K562 (cell line): ENCODE results near the gene HTT-AS. TPM values are rescaled to one million over a fixed set of nuclear protein-coding genes. Genes with fewer than 3 reads are reported as not detected.
A peak's percentile ranks its signal among the peaks of the same experiment; 100 is the strongest.

Source experiments
- ATAC-seq: fragments of 200-7000 bp; cut with Tn5 transposase; 3 replicates; pipeline ENCODE4 v1.9.1; 2020; ENCODE audit warnings: moderate library complexity
- BruUV-seq: library from RNA; stranded (reverse); fragments of 400-500 nt; replicated peaks from 2 replicates; lab custom pipeline; 2021; lab: Mats Ljungman, UMichigan
- CTCF ChIA-PET: fragments of 300-600 bp; formaldehyde crosslinking; extraction: SDS; loops from one replicate; lab custom pipeline; 2021; ENCODE audit warnings: low intra/inter-chr PET ratio; lab: Yijun Ruan, JAX
- POLR2A ChIA-PET: fragments of 300-600, 350-650 bp; sonication (Branson Sonifier 250); formaldehyde crosslinking; extraction: SDS; loops from one replicate; lab custom pipeline; 2021; ENCODE audit warnings: antibody characterized with exemption, inconsistent platforms; lab: Yijun Ruan, JAX
- DNase-seq, 4 experiments: peaks; one replicate each; pipeline versions ENCODE4 v3.0.0 to v3.0.0-alpha.2; 2011 to 2018; ENCODE audit warnings: low spot score in 3 of 4, mixed read lengths in 3 of 4; ENCODE audit errors: extremely low read depth in 1 of 4
- FAIRE-seq: peaks from 2 replicates; lab custom pipeline; 2011; peaks lifted over from hg19 to GRCh38; lab: Jason Lieb, UNC
- H2AFZ ChIP-seq: 2 replicates; pipeline ENCODE4 v1.6.0; 2011; ENCODE audit warnings: low read depth, low read length, control low read depth, inconsistent platforms
- H3K27ac ChIP-seq: fragments of 200-600 bp; 3 replicates; pipeline ENCODE4 v1.8.0; 2011; ENCODE audit warnings: low read depth, mild to moderate bottlenecking, control low read depth, inconsistent platforms, low read length, moderate library complexity, mixed read lengths; ENCODE audit errors: extremely low read depth
- H3K27me3 ChIP-seq, 2 experiments: fragments of 300-600 bp in 1 of 2; 2 replicates in 1 of 2; 3 replicates in 1 of 2; pipeline versions ENCODE4 v1.6.0 to v1.8.0; 2011; ENCODE audit warnings: inconsistent platforms in 2 of 2, low read length in 2 of 2, mild to moderate bottlenecking in 1 of 2, mixed read lengths in 1 of 2, moderate library complexity in 1 of 2; ENCODE audit not compliant: control insufficient read depth in 2 of 2, insufficient read depth in 2 of 2
- H3K36me3 ChIP-seq: fragments of 300-600 bp; 3 replicates; pipeline ENCODE4 v1.8.0; 2011; ENCODE audit warnings: mild to moderate bottlenecking, low read length, inconsistent platforms; ENCODE audit not compliant: control insufficient read depth, insufficient read depth
- H3K4me1 ChIP-seq, 2 experiments: fragments of 200-600 bp in 1 of 2; replicated peaks in 1 of 2; 2 replicates in 1 of 2; 3 replicates in 1 of 2; pipeline versions ENCODE4 v1.5.1 to v1.8.0; 2011; ENCODE audit warnings: inconsistent platforms in 2 of 2, low read length in 2 of 2, mild to moderate bottlenecking in 1 of 2, mixed read lengths in 1 of 2, moderate library complexity in 1 of 2; ENCODE audit not compliant: control insufficient read depth in 2 of 2, insufficient read depth in 2 of 2
- H3K4me2 ChIP-seq: 2 replicates; pipeline ENCODE4 v1.6.1; 2011; ENCODE audit warnings: low read length, control low read depth, inconsistent platforms, mixed read lengths; ENCODE audit not compliant: insufficient read depth
- H3K4me3 ChIP-seq: fragments of 200-600 bp; sonication (generic), shearing (Covaris generic); 2 replicates; pipeline ENCODE4 v1.5.1; 2016; ENCODE audit warnings: control low read depth, inconsistent platforms
- H3K79me2 ChIP-seq: fragments of 200-600 bp; 3 replicates; pipeline ENCODE4 v1.8.0; 2011; ENCODE audit warnings: low read length, inconsistent platforms; ENCODE audit not compliant: control insufficient read depth, insufficient read depth
- H3K9ac ChIP-seq, 2 experiments: 2 replicates each; pipeline versions ENCODE4 v1.6.0 to v1.6.1; 2011; ENCODE audit warnings: low read depth in 2 of 2, low read length in 2 of 2, control low read depth in 1 of 2, inconsistent platforms in 1 of 2, mild to moderate bottlenecking in 1 of 2, mixed read lengths in 1 of 2; ENCODE audit not compliant: insufficient read depth in 1 of 2
- H3K9me1 ChIP-seq: one replicate; pipeline ENCODE4 v1.6.0; 2011; ENCODE audit warnings: inconsistent platforms, mild to moderate bottlenecking, low read length, moderate library complexity; ENCODE audit not compliant: control insufficient read depth, insufficient read depth
- H3K9me3 ChIP-seq: replicated peaks from 2 replicates; pipeline ENCODE4 v1.5.1; 2011; ENCODE audit warnings: low read depth, low read length, inconsistent platforms; ENCODE audit not compliant: control insufficient read depth, insufficient read depth
- H4K20me1 ChIP-seq: replicated peaks from 2 replicates; pipeline ENCODE4 v1.6.1; 2011; ENCODE audit warnings: low read length, inconsistent platforms, mixed read lengths; ENCODE audit not compliant: control insufficient read depth, insufficient read depth
- BRD9 ChIP-seq: fragments of 450-650 bp; IDR thresholded peaks from 2 replicates; pipeline ENCODE4 v1.6.1; 2018; ENCODE audit warnings: low read depth; ENCODE audit not compliant: partially characterized antibody
- DIDO1 ChIP-seq: fragments of 450-650 bp; IDR thresholded peaks from 2 replicates; pipeline ENCODE4 v1.6.1; 2016; ENCODE audit warnings: low read depth, missing biosample characterization, missing genetic modification characterization
- HMG20A ChIP-seq: fragments of 450-650 bp; formaldehyde crosslinking; conservative IDR thresholded peaks from 2 replicates; pipeline ENCODE4 v1.4.0; 2020; ENCODE audit warnings: mild to moderate bottlenecking, mixed read lengths
- KAT8 ChIP-seq: fragments of 450-650 bp; IDR thresholded peaks from 2 replicates; pipeline ENCODE4 v1.6.1; 2016; ENCODE audit warnings: low read depth, mild to moderate bottlenecking
- KHSRP ChIP-seq: fragments of 450-650 bp; IDR thresholded peaks from 2 replicates; pipeline ENCODE4 v1.6.1; 2017
- MIER1 ChIP-seq: fragments of 450-650 bp; IDR thresholded peaks from 2 replicates; pipeline ENCODE4 v1.6.1; 2016; ENCODE audit warnings: antibody characterized with exemption, mild to moderate bottlenecking, low read depth
- MTF1 ChIP-seq: fragments of 250-450 bp; sonication (Bioruptor Pico); IDR thresholded peaks from 2 replicates; pipeline ENCODE4 v1.9.0; 2021; ENCODE audit warnings: moderate library complexity, mild to moderate bottlenecking, inconsistent platforms, borderline replicate concordance
- RFX1 ChIP-seq: fragments of 450-650 bp; IDR thresholded peaks from 2 replicates; pipeline ENCODE4 v1.6.1; 2016; ENCODE audit warnings: mild to moderate bottlenecking, moderate library complexity
- SETDB1 ChIP-seq: IDR thresholded peaks from one replicate; pipeline ENCODE4 v1.6.1; 2012; ENCODE audit warnings: low read length, control low read depth, inconsistent platforms
- USF1 ChIP-seq: sonication (generic); formaldehyde crosslinking; IDR thresholded peaks from 2 replicates; pipeline ENCODE4 v1.9.0; 2022; ENCODE audit warnings: mild to moderate bottlenecking, missing genetic modification reagents
- YY1 ChIP-seq, 3 experiments: IDR thresholded peaks; 2 replicates each; pipeline ENCODE4 v1.6.1; 2011; ENCODE audit warnings: low read length in 2 of 3, mild to moderate bottlenecking in 2 of 3, moderate library complexity in 2 of 3, borderline replicate concordance in 1 of 3, control low read depth in 1 of 3, low read depth in 1 of 3; ENCODE audit not compliant: insufficient read depth in 3 of 3, insufficient replicate concordance in 2 of 3, control insufficient read depth in 1 of 3, insufficient read length in 1 of 3; ENCODE audit errors: extremely low read depth in 1 of 3
- ZBED1 ChIP-seq: IDR thresholded peaks from 2 replicates; pipeline ENCODE4 v1.6.1; 2014
- ZNF586 ChIP-seq: fragments of 450-650 bp; formaldehyde crosslinking; conservative IDR thresholded peaks from 2 replicates; pipeline ENCODE4 v1.4.0; 2020; ENCODE audit warnings: mild to moderate bottlenecking, moderate library complexity
- ZNF740 ChIP-seq, 3 experiments: fragments of 200-800 bp in 1 of 3; sonication (Bioruptor generic) in 1 of 3; sonication (generic) in 1 of 3; formaldehyde crosslinking in 1 of 3; IDR thresholded peaks; 2 replicates each; pipeline versions ENCODE4 v1.6.1 to v1.8.0; 2016 to 2022; ENCODE audit warnings: mild to moderate bottlenecking in 2 of 3, missing compliant biosample characterization in 2 of 3, missing genetic modification characterization in 2 of 3, missing genetic modification reagents in 1 of 3
- WGBS: fragments of 100-300 bp; shearing (Covaris generic); methylation state at CpG from one replicate; pipeline ENCODE4 v1.1.6; 2016; ENCODE audit warnings: low coverage, mixed read lengths; ENCODE audit not compliant: insufficient coverage; ENCODE audit errors: missing lambda C conversion rate; 5-methylcytosine and 5-hydroxymethylcytosine counted together
- in situ Hi-C: fragments of 300-500 bp; cut with MboI; formaldehyde crosslinking; loops from 4 replicates; pipeline ENCODE4 v1.15.0; 2018; ENCODE audit warnings: inconsistent platforms, mixed read lengths
- intact Hi-C: fragments of 100-400 bp; cut with micrococcal nuclease; formaldehyde crosslinking; loops from 2 replicates; pipeline ENCODE4 v1.14.2; 2022
- polyA plus RNA-seq, 8 experiments: library from polyadenylated mRNA; depleted of rRNA in 4 of 8; stranded (reverse) in 5 of 8; unstranded in 3 of 8; fragments of >200 nt; fragmentation: Nextera tagmentation in 2 of 8; fragmentation: Illumina TruSeq in 1 of 8; extraction: Ambion mirVana in 2 of 8; extraction: Trizol in 1 of 8; gene quantifications; 2 replicates each; pipeline versions ENCODE4 v1.2.1 to v1.2.3, GENCODE V29; 2011 to 2014; ENCODE audit warnings: inconsistent platforms in 1 of 8, missing spikeins in 1 of 8
- total RNA-seq, 7 experiments: library from RNA; depleted of rRNA in 6 of 7; stranded (reverse); fragments of >200 nt in 6 of 7; fragmentation: Illumina TruSeq in 2 of 7; extraction: Trizol in 2 of 7; gene quantifications; 2 replicates each; pipeline versions ENCODE4 v1.2.1 to v1.2.3, GENCODE V29; 2011 to 2021; ENCODE audit warnings: low replicate concordance in 1 of 7
- TF ChIP-seq, protein P1 (sequence below): fragments of 250-450 bp; sonication (Bioruptor Pico); IDR thresholded peaks from 2 replicates; pipeline ENCODE4 v1.8.0; 2022; ENCODE audit warnings: moderate library complexity, mild to moderate bottlenecking, inconsistent platforms
- TF ChIP-seq, protein P2 (sequence below): IDR thresholded peaks from 2 replicates; pipeline ENCODE4 v1.6.1; 2011; ENCODE audit warnings: borderline replicate concordance, low read depth, mild to moderate bottlenecking, moderate library complexity, low read length; ENCODE audit not compliant: insufficient read depth, poor library complexity, severe bottlenecking

The HTT-AS gene
- total and polyA plus RNA-seq, 9 of the 15 experiments (the other 6 are each of a cell fraction or from before 2014, with no cell fraction given), result not detected

DNA sequence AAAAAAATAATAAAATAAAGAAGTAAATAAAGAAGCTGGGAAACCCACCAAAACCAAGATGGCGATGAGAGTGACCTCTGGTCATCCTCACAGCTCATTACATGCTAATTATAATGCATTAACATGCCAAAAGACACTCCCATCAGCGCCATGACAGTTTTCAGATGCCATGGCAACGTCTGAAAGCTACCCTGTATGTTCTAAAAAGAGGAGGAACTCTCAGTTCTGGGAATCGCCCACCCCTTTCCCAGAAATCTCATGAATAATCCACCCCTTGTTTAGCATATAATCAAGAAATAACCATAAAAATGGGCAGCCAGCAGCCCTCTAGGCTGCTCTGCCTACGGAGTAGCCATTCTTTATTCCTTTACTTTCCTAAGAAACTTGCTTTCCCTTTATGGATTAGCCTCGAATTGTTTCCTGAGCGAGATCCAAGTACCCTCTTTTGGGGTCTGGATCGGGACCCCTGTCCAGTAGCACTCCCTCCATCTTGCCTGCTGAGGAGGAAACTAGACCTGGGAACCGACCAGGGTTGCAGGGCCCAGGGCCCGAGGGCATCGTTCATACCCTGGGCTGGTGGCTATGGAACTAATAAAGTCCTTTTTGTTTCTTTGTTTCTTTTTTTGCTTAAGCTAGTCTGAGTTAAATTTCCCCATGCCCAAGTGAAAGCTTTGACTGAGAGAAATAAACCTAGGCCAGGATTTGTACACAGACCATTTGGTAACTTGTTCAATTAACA is 30.9 kb downstream of the HTT-AS start:
- H3K9ac ChIP-seq, result no peak overlapping the region
- CTCF ChIA-PET, result no interaction called here
- in situ Hi-C loops, result no loop called here
- TF ChIP-seq MIER1, result no peak
- no peak for TF ChIP-seq HMG20A
- TF ChIP-seq BRD9, result no peak
- TF ChIP-seq ZNF740 (CRISPR knock-in tag; IDR thresholded peaks at IDR 0.05), result no peak
- TF ChIP-seq ZNF740 (tag; IDR thresholded peaks at IDR 0.05), result no peak
- no peak for TF ChIP-seq KAT8
- TF ChIP-seq SETDB1, result no peak
- TF ChIP-seq, protein P1, sequence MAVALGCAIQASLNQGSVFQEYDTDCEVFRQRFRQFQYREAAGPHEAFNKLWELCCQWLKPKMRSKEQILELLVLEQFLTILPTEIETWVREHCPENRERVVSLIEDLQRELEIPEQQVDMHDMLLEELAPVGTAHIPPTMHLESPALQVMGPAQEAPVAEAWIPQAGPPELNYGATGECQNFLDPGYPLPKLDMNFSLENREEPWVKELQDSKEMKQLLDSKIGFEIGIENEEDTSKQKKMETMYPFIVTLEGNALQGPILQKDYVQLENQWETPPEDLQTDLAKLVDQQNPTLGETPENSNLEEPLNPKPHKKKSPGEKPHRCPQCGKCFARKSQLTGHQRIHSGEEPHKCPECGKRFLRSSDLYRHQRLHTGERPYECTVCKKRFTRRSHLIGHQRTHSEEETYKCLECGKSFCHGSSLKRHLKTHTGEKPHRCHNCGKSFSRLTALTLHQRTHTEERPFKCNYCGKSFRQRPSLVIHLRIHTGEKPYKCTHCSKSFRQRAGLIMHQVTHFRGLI (CRISPR knock-in tag), result no peak
- TF ChIP-seq ZBED1, result no peak
- no peak for TF ChIP-seq KHSRP
- no peak for TF ChIP-seq MTF1 (CRISPR knock-in tag)
- no peak for TF ChIP-seq DIDO1
- TF ChIP-seq RFX1, result peak; percentile 75
- TF ChIP-seq, protein P2, sequence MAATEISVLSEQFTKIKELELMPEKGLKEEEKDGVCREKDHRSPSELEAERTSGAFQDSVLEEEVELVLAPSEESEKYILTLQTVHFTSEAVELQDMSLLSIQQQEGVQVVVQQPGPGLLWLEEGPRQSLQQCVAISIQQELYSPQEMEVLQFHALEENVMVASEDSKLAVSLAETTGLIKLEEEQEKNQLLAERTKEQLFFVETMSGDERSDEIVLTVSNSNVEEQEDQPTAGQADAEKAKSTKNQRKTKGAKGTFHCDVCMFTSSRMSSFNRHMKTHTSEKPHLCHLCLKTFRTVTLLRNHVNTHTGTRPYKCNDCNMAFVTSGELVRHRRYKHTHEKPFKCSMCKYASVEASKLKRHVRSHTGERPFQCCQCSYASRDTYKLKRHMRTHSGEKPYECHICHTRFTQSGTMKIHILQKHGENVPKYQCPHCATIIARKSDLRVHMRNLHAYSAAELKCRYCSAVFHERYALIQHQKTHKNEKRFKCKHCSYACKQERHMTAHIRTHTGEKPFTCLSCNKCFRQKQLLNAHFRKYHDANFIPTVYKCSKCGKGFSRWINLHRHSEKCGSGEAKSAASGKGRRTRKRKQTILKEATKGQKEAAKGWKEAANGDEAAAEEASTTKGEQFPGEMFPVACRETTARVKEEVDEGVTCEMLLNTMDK, result no peak
- TF ChIP-seq ZNF586 (CRISPR knock-in tag), result no peak
- TF ChIP-seq USF1, result no peak
- TF ChIP-seq YY1 (IDR thresholded peaks at IDR 0.05; ENCODE audit: borderline replicate concordance in 1 of 3, control insufficient read depth in 1 of 3, extremely low read depth in 1 of 3, insufficient read depth in 3 of 3, insufficient read length in 1 of 3, insufficient replicate concordance in 2 of 3, low read depth in 1 of 3, low read length in 2 of 3), result peak in 1 of 3 experiments; percentile 43

More for the DNA sequence above, 30.9 kb downstream of the HTT-AS start:
- peaks cover 29 to 40% of the 10 kb centered on the region in 2 experiments for H3K27me3 ChIP-seq
- no peak for DNase-seq
- no TSS peak for BruUV-seq
- no peak for ATAC-seq
- no peaks in the 10 kb centered on the region for H3K79me2 ChIP-seq
- WGBS, result 8% methylated on average over 11 of the region's 11 CpGs
- no peaks in the 10 kb centered on the region for H3K9me1 ChIP-seq
- peaks cover 0 to 18% of the 10 kb centered on the region in 2 experiments for H3K4me1 ChIP-seq
- H3K27ac ChIP-seq, result no peak overlapping the region
- H3K9me3 ChIP-seq, result peaks cover 2% of the 10 kb centered on the region; the same call in 1 of the 2 replicates
- no peaks in the 10 kb centered on the region for H4K20me1 ChIP-seq
- no peak for FAIRE-seq
- POLR2A ChIA-PET, result interaction anchor here (1.1 to 1.2 kb wide), 2 partner anchors 10 to 11 kb away, joined by 3 to 4 read pairs; no protein-coding TSS in a partner anchor
- no peak overlapping the region for H2AFZ ChIP-seq
- H3K36me3 ChIP-seq, result no peaks in the 10 kb centered on the region
- no peak overlapping the region for H3K4me3 ChIP-seq
- intact Hi-C loops, result loop anchor here (10.0 kb wide), 1 partner anchor 91 kb away; no protein-coding TSS in a partner anchor
- H3K4me2 ChIP-seq, result no peak overlapping the region
